Adrenal gland (tissue), 5 donors: ENCODE measurements around the gene SACS.

Experiments used
- POLR2A ChIP-seq, 2 donors: fragments of 450-650 bp; IDR thresholded peaks; one replicate each; pipeline ENCODE4 v1.6.1; 2017; ENCODE audit warnings: antibody characterized with exemption in 2 of 2, mild to moderate bottlenecking in 2 of 2, moderate library complexity in 1 of 2
- TF ChIP-seq, protein P1 (sequence below), 6 experiments: fragments of 450-650 bp in 4 of 6; fragments of 200-600 bp in 2 of 6; sonication (generic) in 1 of 6; IDR thresholded peaks; 1 replicate in 5 of 6; 2 replicates in 1 of 6; pipeline versions ENCODE4 v1.5.1 to v1.8.0; 2016 to 2021; ENCODE audit warnings: antibody characterized with exemption in 6 of 6, mild to moderate bottlenecking in 2 of 6, moderate library complexity in 1 of 6
- donor health status: DM: no; HTN: no; CAD: no.

DNA sequence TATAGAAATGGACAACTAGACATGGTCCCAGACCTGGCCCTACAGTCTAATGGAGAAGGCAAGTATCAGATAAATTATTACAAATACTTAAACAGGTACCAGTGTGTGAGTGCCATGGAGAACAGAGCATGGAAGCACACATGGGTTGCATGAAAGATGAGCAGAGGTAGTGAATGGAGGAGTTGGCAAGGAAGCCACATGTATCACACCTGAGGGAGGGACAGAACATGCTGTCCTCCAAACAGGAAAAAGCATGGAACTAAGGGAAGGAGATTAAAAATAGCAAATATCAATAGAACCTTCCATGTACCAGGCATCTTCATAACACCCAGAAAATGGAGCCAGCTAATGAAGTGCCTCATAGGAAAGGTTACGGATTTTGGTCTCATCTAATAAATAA lies 85.9 kb downstream of the SACS start:
- TF ChIP-seq, protein P1, sequence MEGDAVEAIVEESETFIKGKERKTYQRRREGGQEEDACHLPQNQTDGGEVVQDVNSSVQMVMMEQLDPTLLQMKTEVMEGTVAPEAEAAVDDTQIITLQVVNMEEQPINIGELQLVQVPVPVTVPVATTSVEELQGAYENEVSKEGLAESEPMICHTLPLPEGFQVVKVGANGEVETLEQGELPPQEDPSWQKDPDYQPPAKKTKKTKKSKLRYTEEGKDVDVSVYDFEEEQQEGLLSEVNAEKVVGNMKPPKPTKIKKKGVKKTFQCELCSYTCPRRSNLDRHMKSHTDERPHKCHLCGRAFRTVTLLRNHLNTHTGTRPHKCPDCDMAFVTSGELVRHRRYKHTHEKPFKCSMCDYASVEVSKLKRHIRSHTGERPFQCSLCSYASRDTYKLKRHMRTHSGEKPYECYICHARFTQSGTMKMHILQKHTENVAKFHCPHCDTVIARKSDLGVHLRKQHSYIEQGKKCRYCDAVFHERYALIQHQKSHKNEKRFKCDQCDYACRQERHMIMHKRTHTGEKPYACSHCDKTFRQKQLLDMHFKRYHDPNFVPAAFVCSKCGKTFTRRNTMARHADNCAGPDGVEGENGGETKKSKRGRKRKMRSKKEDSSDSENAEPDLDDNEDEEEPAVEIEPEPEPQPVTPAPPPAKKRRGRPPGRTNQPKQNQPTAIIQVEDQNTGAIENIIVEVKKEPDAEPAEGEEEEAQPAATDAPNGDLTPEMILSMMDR (IDR thresholded peaks at IDR 0.05) = no peak
- TF ChIP-seq POLR2A (IDR thresholded peaks at IDR 0.05) = no peak
